ENCODE measurements around the gene NPRL2.

NPRL2 gene

DNA sequence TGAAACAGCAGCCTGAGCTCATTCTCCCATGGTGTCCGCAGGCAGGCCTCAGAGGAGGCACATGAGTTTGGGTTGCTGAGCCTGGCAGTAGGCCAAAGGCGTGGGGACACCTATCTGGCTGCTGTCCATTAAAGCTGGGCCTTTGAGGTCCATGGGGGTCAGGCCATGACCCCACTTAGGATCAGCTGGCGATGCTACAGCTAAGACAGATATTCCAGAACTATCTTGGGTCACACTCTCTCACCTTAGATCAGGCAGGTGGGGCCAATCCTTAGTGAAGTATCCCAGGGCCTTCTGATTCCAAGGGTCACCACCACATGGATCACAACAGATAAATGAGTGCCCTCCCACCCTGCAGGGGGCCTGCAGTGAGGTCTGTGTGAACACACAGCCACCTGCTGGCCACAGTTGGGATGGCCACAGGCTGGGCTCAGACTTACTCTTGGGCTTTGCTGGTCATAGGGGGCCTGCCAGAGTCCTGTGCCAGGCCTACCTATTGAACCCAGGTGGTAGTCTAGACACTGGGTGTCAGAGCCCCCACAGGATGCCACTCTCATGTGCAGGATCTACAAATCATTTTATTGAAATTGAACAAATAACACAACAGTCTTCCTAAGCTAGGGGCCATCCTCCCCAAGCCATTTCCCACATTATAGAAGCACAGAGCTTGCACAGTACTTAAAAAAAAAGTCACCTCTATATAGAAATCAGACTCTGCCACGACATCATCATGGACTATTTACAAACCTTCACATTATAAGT lies 26.0 kb downstream of the NPRL2 start:
- TF ChIP-seq, protein P1, sequence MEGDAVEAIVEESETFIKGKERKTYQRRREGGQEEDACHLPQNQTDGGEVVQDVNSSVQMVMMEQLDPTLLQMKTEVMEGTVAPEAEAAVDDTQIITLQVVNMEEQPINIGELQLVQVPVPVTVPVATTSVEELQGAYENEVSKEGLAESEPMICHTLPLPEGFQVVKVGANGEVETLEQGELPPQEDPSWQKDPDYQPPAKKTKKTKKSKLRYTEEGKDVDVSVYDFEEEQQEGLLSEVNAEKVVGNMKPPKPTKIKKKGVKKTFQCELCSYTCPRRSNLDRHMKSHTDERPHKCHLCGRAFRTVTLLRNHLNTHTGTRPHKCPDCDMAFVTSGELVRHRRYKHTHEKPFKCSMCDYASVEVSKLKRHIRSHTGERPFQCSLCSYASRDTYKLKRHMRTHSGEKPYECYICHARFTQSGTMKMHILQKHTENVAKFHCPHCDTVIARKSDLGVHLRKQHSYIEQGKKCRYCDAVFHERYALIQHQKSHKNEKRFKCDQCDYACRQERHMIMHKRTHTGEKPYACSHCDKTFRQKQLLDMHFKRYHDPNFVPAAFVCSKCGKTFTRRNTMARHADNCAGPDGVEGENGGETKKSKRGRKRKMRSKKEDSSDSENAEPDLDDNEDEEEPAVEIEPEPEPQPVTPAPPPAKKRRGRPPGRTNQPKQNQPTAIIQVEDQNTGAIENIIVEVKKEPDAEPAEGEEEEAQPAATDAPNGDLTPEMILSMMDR (IDR thresholded peaks at IDR 0.05; ENCODE audit: low read depth, low read length), result peak; percentile 88
- no peak overlapping the region for H3K4me3 ChIP-seq (ENCODE audit: low read depth, low read length)

- TF ChIP-seq, protein P1 (IDR thresholded peaks at IDR 0.05; ENCODE audit: low read depth, low read length), result no peak
- H3K4me3 ChIP-seq (ENCODE audit: low read depth, low read length), result no peak overlapping the region
These were observed 26.9 kb downstream of the NPRL2 start for GRCh38 chr3:50323614-50324199.

- TF ChIP-seq, protein P1 (IDR thresholded peaks at IDR 0.05; ENCODE audit: low read depth, low read length), result no peak
- no peak overlapping the region for H3K4me3 ChIP-seq (ENCODE audit: low read depth, low read length)
These were observed 27.4 kb downstream of the NPRL2 start for GRCh38 chr3:50323092-50323600.

- TF ChIP-seq, protein P1 (IDR thresholded peaks at IDR 0.05; ENCODE audit: low read depth, low read length), result no peak
- peak within 1 kb of the TSS; percentile 73 for H3K4me3 ChIP-seq (ENCODE audit: low read depth, low read length)
These were observed 28.0 kb downstream of the NPRL2 start, which contains the start of gene HYAL2 for GRCh38 chr3:50322386-50323091. Gene HYAL2 (minus strand): TSS chr3:50322745. CDS start chr3:50320489, 2,256 bp downstream.

DNA sequence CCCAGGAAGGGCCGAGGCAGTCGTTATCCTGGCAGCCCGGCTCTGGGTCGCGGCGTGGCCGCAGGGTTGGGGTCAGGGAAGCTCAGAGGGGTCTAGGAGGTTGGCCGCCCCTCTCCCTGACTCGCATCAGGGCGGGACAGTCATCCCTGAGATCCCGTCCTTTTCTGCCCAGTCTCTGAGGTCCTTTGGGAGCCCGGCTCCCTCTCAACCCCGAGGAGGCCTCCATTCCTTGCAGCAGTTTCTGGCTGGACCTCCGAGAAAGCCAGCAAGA lies 28.5 kb downstream of the NPRL2 start:
- TF ChIP-seq, protein P1 (IDR thresholded peaks at IDR 0.05; ENCODE audit: low read depth, low read length), result no peak
- peak overlapping the region; percentile 73 for H3K4me3 ChIP-seq (ENCODE audit: low read depth, low read length)

- TF ChIP-seq, protein P1 (IDR thresholded peaks at IDR 0.05; ENCODE audit: low read depth, low read length), result peak; percentile 44
- H3K4me3 ChIP-seq (ENCODE audit: low read depth, low read length), result peak overlapping the region; percentile 73
These were observed 29.1 kb downstream of the NPRL2 start for GRCh38 chr3:50321336-50322114.
